ENCODE measurements around the gene ADAM33. TPM values are rescaled to one million over a fixed set of nuclear protein-coding genes. Genes with fewer than 3 reads are reported as not detected.

Gene ADAM33
- total RNA-seq, 6 donors from 2014 or later: 2.3 to 26.2 (median 10.5) TPM

DNA sequence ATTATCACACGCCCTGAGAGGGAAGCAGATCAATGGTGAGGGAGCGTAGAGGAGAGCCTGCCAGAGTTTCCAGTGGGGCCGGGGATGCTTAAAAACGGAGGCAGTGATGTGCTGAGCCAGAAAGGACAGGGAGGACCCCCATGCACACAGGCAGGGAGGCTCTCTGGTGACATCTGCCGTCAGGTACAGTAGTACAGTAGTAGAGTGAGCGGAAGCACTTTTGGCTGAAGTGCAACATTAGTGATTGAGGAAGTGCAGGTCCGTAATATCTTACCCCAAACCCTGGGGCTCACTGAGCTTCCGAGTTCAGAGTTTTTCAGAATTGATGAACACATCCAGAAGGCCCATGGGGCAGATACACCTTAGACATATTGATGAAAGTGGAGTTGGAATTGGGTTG, 60.7 kb downstream of the ADAM33 start:
- TF ChIP-seq, protein P1, sequence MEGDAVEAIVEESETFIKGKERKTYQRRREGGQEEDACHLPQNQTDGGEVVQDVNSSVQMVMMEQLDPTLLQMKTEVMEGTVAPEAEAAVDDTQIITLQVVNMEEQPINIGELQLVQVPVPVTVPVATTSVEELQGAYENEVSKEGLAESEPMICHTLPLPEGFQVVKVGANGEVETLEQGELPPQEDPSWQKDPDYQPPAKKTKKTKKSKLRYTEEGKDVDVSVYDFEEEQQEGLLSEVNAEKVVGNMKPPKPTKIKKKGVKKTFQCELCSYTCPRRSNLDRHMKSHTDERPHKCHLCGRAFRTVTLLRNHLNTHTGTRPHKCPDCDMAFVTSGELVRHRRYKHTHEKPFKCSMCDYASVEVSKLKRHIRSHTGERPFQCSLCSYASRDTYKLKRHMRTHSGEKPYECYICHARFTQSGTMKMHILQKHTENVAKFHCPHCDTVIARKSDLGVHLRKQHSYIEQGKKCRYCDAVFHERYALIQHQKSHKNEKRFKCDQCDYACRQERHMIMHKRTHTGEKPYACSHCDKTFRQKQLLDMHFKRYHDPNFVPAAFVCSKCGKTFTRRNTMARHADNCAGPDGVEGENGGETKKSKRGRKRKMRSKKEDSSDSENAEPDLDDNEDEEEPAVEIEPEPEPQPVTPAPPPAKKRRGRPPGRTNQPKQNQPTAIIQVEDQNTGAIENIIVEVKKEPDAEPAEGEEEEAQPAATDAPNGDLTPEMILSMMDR (IDR thresholded peaks at IDR 0.05): no peak
- TF ChIP-seq EP300 (IDR thresholded peaks at IDR 0.05) (no peak), POLR2AphosphoS5 (IDR thresholded peaks at IDR 0.05) (no peak), POLR2A (IDR thresholded peaks at IDR 0.05) (no peak)
- Histone ChIP-seq H3K27ac (no peak overlapping the region), H3K27me3 (no peaks in the 10 kb centered on the region), H3K4me1 (peaks cover 0 to 5% (median 3%) of the 10 kb centered on the region in 4 donors), H3K9me3 (no peaks in the 10 kb centered on the region), H3K36me3 (peaks cover 0 to 4% (median 1%) of the 10 kb centered on the region in 4 donors), H3K4me3 (no peak overlapping the region)
- 94 to 98% methylated on average over 8 of the region's 8 CpGs for WGBS, 2 donors
- ATAC-seq (ENCODE audit: low FRiP score in 2 of 2) (no peak), DNase-seq (no peak)

Other genes with a start within 250 kb of the ADAM33 start
- 10 to 100 TPM; 13.6 to 39.5 (median 27.0) TPM for gene ATRN, start 211.0 kb downstream of the ADAM33 start, total RNA-seq
- not detected for gene GFRA4, start 18.6 kb downstream of the ADAM33 start, total RNA-seq
- 10 to 100 TPM; 14.4 to 69.9 (median 60.7) TPM for gene SIGLEC1, start 30.6 kb upstream of the ADAM33 start, total RNA-seq
- 10 to 100 TPM; 18.4 to 53.7 (median 21.5) TPM for gene HSPA12B, start 50.7 kb upstream of the ADAM33 start, total RNA-seq
- 10 to 100 TPM in 5 of 6 donors, 1 to 10 TPM in 1; 6.7 to 41.9 (median 39.1) TPM for gene ADISSP, start 85.7 kb upstream of the ADAM33 start, total RNA-seq
- 10 to 100 TPM in 1 of 6 donors, 1 to 10 TPM in 4, under 1 TPM in 1; 0.34 to 15.1 (median 5.4) TPM for gene SPEF1, start 99.4 kb upstream of the ADAM33 start, total RNA-seq
- 100 to 1,000 TPM in 2 of 6 donors, 10 to 100 TPM in 4; 56.6 to 125 (median 89.7) TPM for gene CENPB, start 104.7 kb upstream of the ADAM33 start, total RNA-seq
- gene CDC25B, start 114.3 kb upstream of the ADAM33 start, total RNA-seq: 100 to 1,000 TPM in 3 of 6 donors, 10 to 100 TPM in 3; 45.5 to 151 (median 99.1) TPM
- gene AP5S1, start 138.5 kb upstream of the ADAM33 start, total RNA-seq: 10 to 100 TPM in 5 of 6 donors, 1 to 10 TPM in 1; 9.4 to 20.8 (median 14.7) TPM
- 10 to 100 TPM; 31.0 to 54.5 (median 39.9) TPM for gene MAVS, start 164.8 kb upstream of the ADAM33 start, total RNA-seq
- gene PANK2, start 207.4 kb upstream of the ADAM33 start, total RNA-seq: 10 to 100 TPM; 34.3 to 58.7 (median 50.4) TPM

All from upper lobe of left lung (tissue), 6 donors.